CD14-positive monocyte (primary cell): ENCODE measurements around the gene HOXD10. TPM values are rescaled to one million over a fixed set of nuclear protein-coding genes. Genes with fewer than 3 reads are reported as not detected.

Source experiments
- DNase-seq, 3 donors: peaks; one replicate each; pipeline ENCODE4 v3.0.0-alpha.2; 2011 to 2022
- H2AFZ ChIP-seq: 2 replicates; pipeline ENCODE4 v1.6.0; 2012; ENCODE audit warnings: mild to moderate bottlenecking, low read depth, low read length, inconsistent platforms; ENCODE audit not compliant: insufficient read depth, poor library complexity, severe bottlenecking
- H3K27ac ChIP-seq, 2 donors: 1 replicate in 1 of 2; 2 replicates in 1 of 2; pipeline ENCODE4 v1.5.1; 2012 to 2013; ENCODE audit warnings: low read length in 2 of 2, control low read depth in 1 of 2, inconsistent platforms in 1 of 2, low read depth in 1 of 2, mild to moderate bottlenecking in 1 of 2
- H3K27me3 ChIP-seq, 2 donors: one replicate each; pipeline versions ENCODE4 v1.6.0 to v1.6.1; 2011 to 2013; ENCODE audit warnings: low read length in 2 of 2; ENCODE audit not compliant: control insufficient read depth in 2 of 2, insufficient read depth in 2 of 2
- H3K36me3 ChIP-seq, 2 donors: replicated peaks in 1 of 2; 1 replicate in 1 of 2; 2 replicates in 1 of 2; pipeline versions ENCODE4 v1.5.1 to v1.6.1; 2012 to 2013; ENCODE audit warnings: low read length in 2 of 2, control low read depth in 1 of 2, inconsistent platforms in 1 of 2, mild to moderate bottlenecking in 1 of 2; ENCODE audit not compliant: insufficient read depth in 2 of 2, control insufficient read depth in 1 of 2
- H3K4me1 ChIP-seq, 2 donors: 1 replicate in 1 of 2; 2 replicates in 1 of 2; pipeline versions ENCODE4 v1.5.1 to v1.6.1; 2012 to 2013; ENCODE audit warnings: low read length in 2 of 2, control low read depth in 1 of 2, inconsistent platforms in 1 of 2, mild to moderate bottlenecking in 1 of 2, moderate library complexity in 1 of 2; ENCODE audit not compliant: insufficient read depth in 2 of 2, control insufficient read depth in 1 of 2
- H3K4me2 ChIP-seq: replicated peaks from 2 replicates; pipeline ENCODE3; 2012; ENCODE audit warnings: low read length, moderate library complexity, mild to moderate bottlenecking; ENCODE audit not compliant: poor library complexity, severe bottlenecking; ENCODE audit errors: extremely low read depth
- H3K4me3 ChIP-seq, 3 experiments: fragments of 200-600 bp in 1 of 3; sonication (generic) in 1 of 3; replicated peaks in 1 of 3; 1 replicate in 2 of 3; 2 replicates in 1 of 3; pipeline ENCODE4 v1.5.1; 2011 to 2013; ENCODE audit warnings: low read length in 3 of 3, mild to moderate bottlenecking in 3 of 3, control low read depth in 2 of 3, low read depth in 2 of 3, inconsistent platforms in 1 of 3, moderate library complexity in 1 of 3
- H3K79me2 ChIP-seq: 2 replicates; pipeline ENCODE4 v1.6.0; 2012; ENCODE audit warnings: mild to moderate bottlenecking, control low read depth, inconsistent platforms, low read length, moderate library complexity; ENCODE audit not compliant: insufficient read depth
- H3K9ac ChIP-seq: 2 replicates; pipeline ENCODE4 v1.6.0; 2017; ENCODE audit warnings: low read length, mild to moderate bottlenecking; ENCODE audit not compliant: insufficient read depth, poor library complexity, severe bottlenecking
- H3K9me3 ChIP-seq, 2 donors: replicated peaks in 1 of 2; 1 replicate in 1 of 2; 2 replicates in 1 of 2; pipeline versions ENCODE4 v1.5.1 to v1.6.1; 2012 to 2013; ENCODE audit warnings: low read length in 2 of 2, control low read depth in 1 of 2; ENCODE audit not compliant: control insufficient read depth in 1 of 2, insufficient read depth in 1 of 2
- H4K20me1 ChIP-seq: 2 replicates; pipeline ENCODE4 v1.6.0; 2012; ENCODE audit warnings: mild to moderate bottlenecking, low read length, control low read depth, moderate library complexity; ENCODE audit not compliant: insufficient read depth
- H3K27ac Mint-ChIP-seq, 7 donors: one replicate each; pipeline ENCODE4 v1.8.0; 2020; ENCODE audit warnings: mild to moderate bottlenecking in 7 of 7, mixed read lengths in 7 of 7, moderate library complexity in 6 of 7, inconsistent platforms in 2 of 7
- H3K27me3 Mint-ChIP-seq, 3 donors: one replicate each; pipeline ENCODE4 v1.8.0; 2021 to 2022; ENCODE audit warnings: low read depth in 3 of 3, mild to moderate bottlenecking in 3 of 3, mixed read lengths in 3 of 3, moderate library complexity in 3 of 3, inconsistent platforms in 1 of 3
- H3K36me3 Mint-ChIP-seq, 2 donors: one replicate each; pipeline ENCODE4 v1.8.0; 2020; ENCODE audit warnings: mixed read lengths in 2 of 2, inconsistent platforms in 1 of 2, mild to moderate bottlenecking in 1 of 2
- H3K4me1 Mint-ChIP-seq: one replicate; pipeline ENCODE4 v1.8.0; 2020; ENCODE audit warnings: mild to moderate bottlenecking, mixed read lengths
- H3K4me3 Mint-ChIP-seq, 2 donors: one replicate each; pipeline ENCODE4 v1.8.0; 2020; ENCODE audit warnings: mild to moderate bottlenecking in 2 of 2, mixed read lengths in 2 of 2, moderate library complexity in 1 of 2
- H3K9me3 Mint-ChIP-seq, 7 donors: one replicate each; pipeline ENCODE4 v1.8.0; 2020 to 2022; ENCODE audit warnings: mixed read lengths in 7 of 7, mild to moderate bottlenecking in 6 of 7, moderate library complexity in 6 of 7, inconsistent platforms in 2 of 7
- CTCF ChIP-seq: fragments of 200-600 bp; IDR thresholded peaks from one replicate; pipeline ENCODE4 v1.8.0; 2022; ENCODE audit warnings: antibody characterized with exemption, mild to moderate bottlenecking
- WGBS: methylation state at CpG from one replicate; pipeline ENCODE4 v1.1.5; 2013; ENCODE audit warnings: missing lambda C conversion rate; ENCODE audit not compliant: insufficient coverage; 5-methylcytosine and 5-hydroxymethylcytosine counted together
- intact Hi-C, 2 donors: fragments of 100-400 bp; cut with micrococcal nuclease; formaldehyde crosslinking; loops; one replicate each; pipeline versions ENCODE4 v1.15.0 to v1.15.1; 2023
- polyA plus RNA-seq, 3 donors: library from polyadenylated mRNA; depleted of rRNA in 1 of 3; unstranded in 2 of 3; stranded (reverse) in 1 of 3; fragments of 300-500 nt in 2 of 3; fragments of >200 nt in 1 of 3; fragmentation: Illumina TruSeq in 2 of 3; gene quantifications; 1 replicate in 2 of 3; 2 replicates in 1 of 3; pipeline ENCODE4 v1.2.3, GENCODE V29; 2012 to 2021

The HOXD10 gene
- polyA plus RNA-seq, 3 donors: not detected

GRCh38 chr2:176109192-176109901 is 7.2 kb upstream of the HOXD10 start:
- H3K27me3 ChIP-seq: peaks cover 77 to 93% of the 10 kb centered on the region in 2 donors
- no peak overlapping the region for H3K27ac Mint-ChIP-seq
- H3K9ac ChIP-seq: no peak overlapping the region
- no peak overlapping the region for H3K27ac ChIP-seq
- H3K9me3 ChIP-seq: peaks cover 0 to 67% of the 10 kb centered on the region in 2 donors
- no peaks in the 10 kb centered on the region for H4K20me1 ChIP-seq
- peaks cover 6 to 12% of the 10 kb centered on the region in 2 donors for H3K4me1 ChIP-seq
- no peak for TF ChIP-seq CTCF
- no peak for DNase-seq
- H3K4me1 Mint-ChIP-seq: peaks cover 23% of the 10 kb centered on the region
- H3K36me3 ChIP-seq: no peaks in the 10 kb centered on the region
- H3K4me3 ChIP-seq: no peak overlapping the region
- peaks cover 3 to 14% of the 10 kb centered on the region in 2 donors for H3K36me3 Mint-ChIP-seq
- peaks cover 0 to 46% (median 28%) of the 10 kb centered on the region in 7 donors for H3K9me3 Mint-ChIP-seq
- H3K4me3 Mint-ChIP-seq: peak overlapping the region in 1 of 2 donors; percentile 75
- intact Hi-C loops: no loop called here
- H2AFZ ChIP-seq: no peak overlapping the region
- H3K79me2 ChIP-seq: no peaks in the 10 kb centered on the region
- peaks cover 89 to 98% (median 91%) of the 10 kb centered on the region in 3 donors for H3K27me3 Mint-ChIP-seq
- 8% methylated on average over 5 of the region's 26 CpGs for WGBS
- H3K4me2 ChIP-seq: no peak overlapping the region

- H3K9ac ChIP-seq: no peak overlapping the region
- no peaks in the 10 kb centered on the region for H3K36me3 ChIP-seq
- no peak for TF ChIP-seq CTCF
- intact Hi-C loops: loop anchor here in 1 of 2 donors (5.0 kb wide), 1 partner anchor 33 kb away; no protein-coding TSS in a partner anchor
- no peak overlapping the region for H2AFZ ChIP-seq
- Mint-ChIP-seq H3K27ac (no peak overlapping the region), H3K36me3 (peaks cover 3 to 14% of the 10 kb centered on the region in 2 donors), H3K4me1 (peaks cover 20% of the 10 kb centered on the region), H3K4me3 (peak overlapping the region in 1 of 2 donors; percentile 86), H3K9me3 (peaks cover 0 to 49% (median 24%) of the 10 kb centered on the region in 7 donors), H3K27me3 (peaks cover 89 to 98% (median 91%) of the 10 kb centered on the region in 3 donors)
- WGBS: no CpG with 5 or more reads among the region's 4 CpGs
- peaks cover 0 to 67% of the 10 kb centered on the region in 2 donors for H3K9me3 ChIP-seq
- H3K4me1 ChIP-seq: peaks cover 6 to 12% of the 10 kb centered on the region in 2 donors
- no peaks in the 10 kb centered on the region for H3K79me2 ChIP-seq
- H3K27me3 ChIP-seq: peaks cover 77 to 93% of the 10 kb centered on the region in 2 donors
- H4K20me1 ChIP-seq: no peaks in the 10 kb centered on the region
- no peak for DNase-seq
- H3K27ac ChIP-seq: no peak overlapping the region
- H3K4me2 ChIP-seq: no peak overlapping the region
- no peak overlapping the region for H3K4me3 ChIP-seq
These were observed 6.6 kb upstream of the HOXD10 start for GRCh38 chr2:176109946-176110345.
